Testis (tissue), 3 donors: ENCODE data around the gene RNF227. TPM values are rescaled to one million over a fixed set of nuclear protein-coding genes. Genes with fewer than 3 reads are reported as not detected.

ENCODE experiments used
- DNase-seq: peaks from one replicate; pipeline ENCODE4 v3.0.0-alpha.2; 2019
- H3K27ac ChIP-seq, 2 donors: fragments of 200-600 bp; sonication (generic); one replicate each; pipeline ENCODE4 v1.5.1; 2019
- H3K27me3 ChIP-seq: fragments of 200-600 bp; sonication (generic); one replicate; pipeline ENCODE4 v1.5.1; 2019
- H3K36me3 ChIP-seq: fragments of 200-600 bp; sonication (generic); one replicate; pipeline ENCODE4 v1.5.1; 2017; ENCODE audit warnings: low read depth; ENCODE audit errors: missing control alignments
- H3K4me1 ChIP-seq: fragments of 200-600 bp; sonication (generic); one replicate; pipeline ENCODE4 v1.5.1; 2019
- H3K4me3 ChIP-seq, 2 donors: fragments of 200-600 bp; sonication (generic); one replicate each; pipeline ENCODE4 v1.5.1; 2017 to 2019
- H3K9me3 ChIP-seq: fragments of 200-600 bp; sonication (generic); one replicate; pipeline ENCODE4 v1.5.1; 2017
- CTCF ChIP-seq, 3 experiments: fragments of 450-650 bp in 2 of 3; fragments of 200-600 bp in 1 of 3; sonication (generic) in 1 of 3; IDR thresholded peaks; one replicate each; pipeline ENCODE4 v1.5.1; 2016 to 2019; ENCODE audit warnings: antibody characterized with exemption in 3 of 3, mild to moderate bottlenecking in 2 of 3, moderate library complexity in 1 of 3
- POLR2A ChIP-seq: fragments of 450-650 bp; IDR thresholded peaks from one replicate; pipeline ENCODE4 v1.6.1; 2017; ENCODE audit warnings: antibody characterized with exemption, mild to moderate bottlenecking, moderate library complexity
- WGBS, 2 donors: methylation state at CpG; one replicate each; pipeline ENCODE4 v1.1.5; 2018; 5-methylcytosine and 5-hydroxymethylcytosine counted together
- intact Hi-C: fragments of 100-400 bp; cut with DNase I; formaldehyde crosslinking; loops from one replicate; pipeline ENCODE4 v1.15.1; 2023; ENCODE audit warnings: low total_unique reads
- polyA plus RNA-seq: library from polyadenylated mRNA; stranded (reverse); fragments of 350-450 nt; fragmentation: Illumina TruSeq; extraction: RNeasy Lipid Tissue Mini Kit (QIAGEN cat#74804); gene quantifications from one replicate; pipeline ENCODE4 v1.2.3, GENCODE V29; 2014; ENCODE audit warnings: low read depth, low replicate concordance; ENCODE audit not compliant: insufficient read depth
- total RNA-seq, 2 donors: library from RNA; depleted of rRNA; stranded (reverse); fragments of >200 nt; gene quantifications; one replicate each; pipeline ENCODE4 v1.2.3, GENCODE V29; 2016

Gene RNF227
- total and polyA plus RNA-seq, 3 donors from 2014 or later: 6.5 to 27.9 (median 16.2) TPM

GRCh38 chr17:7946441-7946840, 30.4 kb upstream of the RNF227 start:
- H3K4me1 ChIP-seq: no peaks in the 10 kb centered on the region
- intact Hi-C loops: no loop called here
- H3K27me3 ChIP-seq: no peaks in the 10 kb centered on the region
- H3K4me3 ChIP-seq: no peak overlapping the region
- H3K9me3 ChIP-seq: no peaks in the 10 kb centered on the region
- 67 to 75% methylated on average over 5 of the region's 5 CpGs for WGBS, 2 donors
- DNase-seq: no peak
- TF ChIP-seq CTCF (IDR thresholded peaks at IDR 0.05) (no peak), POLR2A (no peak)
- no peak overlapping the region for H3K27ac ChIP-seq
- H3K36me3 ChIP-seq: no peaks in the 10 kb centered on the region

GRCh38 chr17:7945651-7946050, 29.6 kb upstream of the RNF227 start:
- Histone ChIP-seq H3K36me3 (no peaks in the 10 kb centered on the region), H3K4me3 (no peak overlapping the region)
- 86 to 89% methylated on average over 7 of the region's 7 CpGs for WGBS, 2 donors

GRCh38 chr17:7944326-7944725, 28.2 kb upstream of the RNF227 start:
- WGBS, 2 donors: 95 to 97% methylated on average over 9 of the region's 9 CpGs
- DNase-seq: no peak

More at GRCh38 chr17:7945651-7946050, 29.6 kb upstream of the RNF227 start:
- TF ChIP-seq CTCF (IDR thresholded peaks at IDR 0.05) (no peak), POLR2A (no peak)
- Histone ChIP-seq H3K9me3 (no peaks in the 10 kb centered on the region), H3K27ac (no peak overlapping the region), H3K27me3 (no peaks in the 10 kb centered on the region), H3K4me1 (no peaks in the 10 kb centered on the region)
- intact Hi-C loops: no loop called here
- no peak for DNase-seq

GRCh38 chr17:7943291-7943690, 27.2 kb upstream of the RNF227 start:
- no peaks in the 10 kb centered on the region for H3K27me3 ChIP-seq
- no peak overlapping the region for H3K4me3 ChIP-seq
- no peaks in the 10 kb centered on the region for H3K9me3 ChIP-seq
- no peaks in the 10 kb centered on the region for H3K36me3 ChIP-seq
- no peaks in the 10 kb centered on the region for H3K4me1 ChIP-seq
- no peak for DNase-seq
- WGBS, 2 donors: 90 to 91% methylated on average over 12 to 13 of the region's 13 CpGs
- intact Hi-C loops: no loop called here
- H3K27ac ChIP-seq: no peak overlapping the region
- no peak for TF ChIP-seq CTCF (IDR thresholded peaks at IDR 0.05)
- TF ChIP-seq POLR2A: no peak

More at GRCh38 chr17:7944326-7944725, 28.2 kb upstream of the RNF227 start:
- intact Hi-C loops: no loop called here
- Histone ChIP-seq H3K27ac (no peak overlapping the region), H3K9me3 (no peaks in the 10 kb centered on the region), H3K4me1 (no peaks in the 10 kb centered on the region), H3K27me3 (no peaks in the 10 kb centered on the region), H3K4me3 (no peak overlapping the region), H3K36me3 (no peaks in the 10 kb centered on the region)
- no peak for TF ChIP-seq CTCF (IDR thresholded peaks at IDR 0.05)
- no peak for TF ChIP-seq POLR2A

GRCh38 chr17:7940743-7941142, 24.7 kb upstream of the RNF227 start:
- Histone ChIP-seq H3K27ac (no peak overlapping the region), H3K9me3 (no peaks in the 10 kb centered on the region), H3K4me1 (no peaks in the 10 kb centered on the region), H3K4me3 (no peak overlapping the region), H3K36me3 (no peaks in the 10 kb centered on the region), H3K27me3 (no peaks in the 10 kb centered on the region)
- no peak for DNase-seq
- intact Hi-C loops: no loop called here
- 91 to 94% methylated on average over 6 of the region's 6 CpGs for WGBS, 2 donors
- no peak for TF ChIP-seq POLR2A
- TF ChIP-seq CTCF (IDR thresholded peaks at IDR 0.05): no peak
